Measurements from ENCODE around the gene NPTX1. TPM values are rescaled to one million over a fixed set of nuclear protein-coding genes. Genes with fewer than 3 reads are reported as not detected.

The NPTX1 gene
- total and polyA plus RNA-seq, 2 of the 13 experiments (the other 11 are each of a cell fraction or from before 2014, with no cell fraction given), result 0.01 TPM; not detected in 1

DNA sequence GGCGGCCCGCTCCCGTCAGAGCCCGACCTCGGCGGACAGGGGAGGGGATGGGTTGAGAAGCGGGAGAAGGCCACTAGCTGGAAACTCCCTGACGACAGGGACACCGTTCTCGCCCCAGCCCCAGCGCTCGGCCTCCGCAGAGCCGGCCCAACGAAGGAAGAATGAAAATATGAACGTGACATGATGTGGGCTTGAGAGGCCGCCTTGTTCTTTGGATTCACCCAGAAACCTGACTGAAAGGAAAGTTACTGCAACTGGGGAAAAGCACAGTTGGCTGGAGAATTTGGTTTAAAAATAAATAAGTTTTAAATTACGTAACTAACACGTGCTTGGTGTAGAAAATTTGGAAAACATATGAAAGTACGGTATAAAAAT is 21.1 kb downstream of the NPTX1 start (continued):
- TF ChIP-seq HMG20B (CRISPR knock-in tag; conservative IDR thresholded peaks at IDR 0.05) (no peak), AFF4 (CRISPR knock-in tag; IDR thresholded peaks at IDR 0.05) (no peak), NFYB (CRISPR knock-in tag; IDR thresholded peaks at IDR 0.05) (no peak), GLI4 (CRISPR knock-in tag; IDR thresholded peaks at IDR 0.05; ENCODE audit: borderline replicate concordance) (no peak), ZFP1 (CRISPR knock-in tag; IDR thresholded peaks at IDR 0.05) (peak; percentile 16; the same call in 1 of the 2 replicates), BCL6 (CRISPR knock-in tag; IDR thresholded peaks at IDR 0.05) (no peak), SALL2 (CRISPR knock-in tag; IDR thresholded peaks at IDR 0.05) (no peak), ZNF564 (CRISPR knock-in tag; IDR thresholded peaks at IDR 0.05) (0 out of 2 replicates have a peak, but pooled peaks have one; percentile 23), HIVEP1 (CRISPR knock-in tag; IDR thresholded peaks at IDR 0.05) (0 out of 2 replicates have a peak, but pooled peaks have one; percentile 0), ZFY (CRISPR knock-in tag; IDR thresholded peaks at IDR 0.05) (no peak), YEATS4 (CRISPR knock-in tag; IDR thresholded peaks at IDR 0.05; ENCODE audit: borderline replicate concordance) (no peak), GMEB1 (CRISPR knock-in tag; IDR thresholded peaks at IDR 0.05; ENCODE audit: borderline replicate concordance) (no peak), FOXC1 (CRISPR knock-in tag; IDR thresholded peaks at IDR 0.05; ENCODE audit: borderline replicate concordance) (no peak), SOX13 (IDR thresholded peaks at IDR 0.05) (no peak), SOX13 (CRISPR knock-in tag; conservative IDR thresholded peaks at IDR 0.05 in 1 of 2, IDR thresholded peaks at IDR 0.05 in 1 of 2) (peak in 1 of 2 experiments; percentile 3; a peak in 1 of 4 replicates), ZSCAN31 (CRISPR knock-in tag; IDR thresholded peaks at IDR 0.05; ENCODE audit: low read depth) (0 out of 2 replicates have a peak, but pooled peaks have one; percentile 16), NKX3-1 (CRISPR knock-in tag; IDR thresholded peaks at IDR 0.05) (no peak)
- TF ChIP-seq, protein P1, sequence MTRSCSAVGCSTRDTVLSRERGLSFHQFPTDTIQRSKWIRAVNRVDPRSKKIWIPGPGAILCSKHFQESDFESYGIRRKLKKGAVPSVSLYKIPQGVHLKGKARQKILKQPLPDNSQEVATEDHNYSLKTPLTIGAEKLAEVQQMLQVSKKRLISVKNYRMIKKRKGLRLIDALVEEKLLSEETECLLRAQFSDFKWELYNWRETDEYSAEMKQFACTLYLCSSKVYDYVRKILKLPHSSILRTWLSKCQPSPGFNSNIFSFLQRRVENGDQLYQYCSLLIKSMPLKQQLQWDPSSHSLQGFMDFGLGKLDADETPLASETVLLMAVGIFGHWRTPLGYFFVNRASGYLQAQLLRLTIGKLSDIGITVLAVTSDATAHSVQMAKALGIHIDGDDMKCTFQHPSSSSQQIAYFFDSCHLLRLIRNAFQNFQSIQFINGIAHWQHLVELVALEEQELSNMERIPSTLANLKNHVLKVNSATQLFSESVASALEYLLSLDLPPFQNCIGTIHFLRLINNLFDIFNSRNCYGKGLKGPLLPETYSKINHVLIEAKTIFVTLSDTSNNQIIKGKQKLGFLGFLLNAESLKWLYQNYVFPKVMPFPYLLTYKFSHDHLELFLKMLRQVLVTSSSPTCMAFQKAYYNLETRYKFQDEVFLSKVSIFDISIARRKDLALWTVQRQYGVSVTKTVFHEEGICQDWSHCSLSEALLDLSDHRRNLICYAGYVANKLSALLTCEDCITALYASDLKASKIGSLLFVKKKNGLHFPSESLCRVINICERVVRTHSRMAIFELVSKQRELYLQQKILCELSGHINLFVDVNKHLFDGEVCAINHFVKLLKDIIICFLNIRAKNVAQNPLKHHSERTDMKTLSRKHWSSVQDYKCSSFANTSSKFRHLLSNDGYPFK (CRISPR knock-in tag; IDR thresholded peaks at IDR 0.05; ENCODE audit: borderline replicate concordance), result no peak
- TF ChIP-seq, protein P2, sequence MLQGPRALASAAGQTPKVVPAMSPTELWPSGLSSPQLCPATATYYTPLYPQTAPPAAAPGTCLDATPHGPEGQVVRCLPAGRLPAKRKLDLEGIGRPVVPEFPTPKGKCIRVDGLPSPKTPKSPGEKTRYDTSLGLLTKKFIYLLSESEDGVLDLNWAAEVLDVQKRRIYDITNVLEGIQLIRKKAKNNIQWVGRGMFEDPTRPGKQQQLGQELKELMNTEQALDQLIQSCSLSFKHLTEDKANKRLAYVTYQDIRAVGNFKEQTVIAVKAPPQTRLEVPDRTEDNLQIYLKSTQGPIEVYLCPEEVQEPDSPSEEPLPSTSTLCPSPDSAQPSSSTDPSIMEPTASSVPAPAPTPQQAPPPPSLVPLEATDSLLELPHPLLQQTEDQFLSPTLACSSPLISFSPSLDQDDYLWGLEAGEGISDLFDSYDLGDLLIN (CRISPR knock-in tag; IDR thresholded peaks at IDR 0.05; ENCODE audit: borderline replicate concordance), result no peak
- TF ChIP-seq, protein P3, sequence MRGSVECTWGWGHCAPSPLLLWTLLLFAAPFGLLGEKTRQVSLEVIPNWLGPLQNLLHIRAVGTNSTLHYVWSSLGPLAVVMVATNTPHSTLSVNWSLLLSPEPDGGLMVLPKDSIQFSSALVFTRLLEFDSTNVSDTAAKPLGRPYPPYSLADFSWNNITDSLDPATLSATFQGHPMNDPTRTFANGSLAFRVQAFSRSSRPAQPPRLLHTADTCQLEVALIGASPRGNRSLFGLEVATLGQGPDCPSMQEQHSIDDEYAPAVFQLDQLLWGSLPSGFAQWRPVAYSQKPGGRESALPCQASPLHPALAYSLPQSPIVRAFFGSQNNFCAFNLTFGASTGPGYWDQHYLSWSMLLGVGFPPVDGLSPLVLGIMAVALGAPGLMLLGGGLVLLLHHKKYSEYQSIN (CRISPR knock-in tag; IDR thresholded peaks at IDR 0.05; ENCODE audit: borderline replicate concordance), result no peak
